Panc1 (cell line): ENCODE measurements around the gene UBE2L3.

ENCODE experiments used
- CTCF ChIP-seq: fragments of 450-650 bp; IDR thresholded peaks from 2 replicates; pipeline ENCODE4 v1.5.1; 2017; ENCODE audit warnings: mild to moderate bottlenecking
- POLR2AphosphoS5 ChIP-seq: IDR thresholded peaks from 2 replicates; pipeline ENCODE4 v1.6.1; 2012; ENCODE audit warnings: mild to moderate bottlenecking, low read depth, low read length, moderate library complexity
- SIN3A ChIP-seq: IDR thresholded peaks from 2 replicates; pipeline ENCODE4 v1.6.1; 2012; ENCODE audit warnings: low read depth, mild to moderate bottlenecking, low read length, moderate library complexity, borderline replicate concordance; ENCODE audit not compliant: insufficient read depth

DNA sequence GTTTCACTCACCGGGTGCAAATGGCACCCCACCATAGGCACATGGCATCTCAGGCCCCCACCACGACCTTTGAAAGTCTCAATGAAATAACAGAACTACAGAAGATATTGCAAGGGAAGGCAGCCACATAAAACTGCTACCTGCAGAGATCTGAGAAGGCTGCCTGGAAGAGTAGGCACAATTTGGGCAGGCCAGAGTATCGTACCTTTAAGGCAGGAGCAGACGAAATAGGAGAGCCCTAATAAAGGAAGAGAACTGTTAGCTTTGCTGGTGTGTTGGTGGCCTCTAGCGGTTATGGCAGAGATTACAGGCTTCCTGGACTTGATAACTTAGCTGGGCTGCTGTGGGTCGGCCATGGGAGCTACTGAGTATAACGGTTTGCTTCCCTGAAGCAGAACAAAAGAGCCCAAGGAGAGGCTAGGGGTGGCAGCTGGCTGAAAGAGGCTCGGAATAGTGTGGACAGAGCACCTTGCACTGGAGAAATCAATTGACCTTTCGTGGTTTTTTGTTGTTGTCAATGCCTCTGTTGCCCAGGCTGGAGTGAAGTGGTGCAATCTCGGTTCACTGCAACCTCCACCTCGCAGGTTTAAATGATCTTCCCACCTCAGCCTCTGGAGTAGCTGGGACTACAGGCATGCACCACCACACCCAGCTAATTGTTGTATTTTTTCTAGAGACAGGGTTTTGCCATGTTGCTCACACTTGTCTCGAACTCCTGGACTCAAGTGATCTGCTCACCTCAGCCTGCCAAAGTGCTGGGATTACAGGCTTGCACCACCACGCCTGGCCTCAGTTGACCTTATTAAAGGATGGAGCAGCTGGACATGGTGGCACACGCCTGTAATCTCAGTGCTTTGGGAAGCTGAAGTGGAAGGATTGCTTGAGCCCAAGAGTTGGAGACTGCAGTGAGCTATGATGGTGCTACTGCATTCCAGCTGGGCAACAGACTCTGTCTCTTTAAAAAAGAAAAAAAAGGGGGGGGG is 79.4 kb downstream of the UBE2L3 start:
- TF ChIP-seq POLR2AphosphoS5 (no peak), CTCF (peak; percentile 86), SIN3A (no peak)
